ENCODE results near the gene UNC119B.
"Not testable (repeated sequence)": the region's sequence is repeated elsewhere in the genome, so short reads cannot be mapped to it uniquely, and the experiment has no call there.

Gene UNC119B

DNA sequence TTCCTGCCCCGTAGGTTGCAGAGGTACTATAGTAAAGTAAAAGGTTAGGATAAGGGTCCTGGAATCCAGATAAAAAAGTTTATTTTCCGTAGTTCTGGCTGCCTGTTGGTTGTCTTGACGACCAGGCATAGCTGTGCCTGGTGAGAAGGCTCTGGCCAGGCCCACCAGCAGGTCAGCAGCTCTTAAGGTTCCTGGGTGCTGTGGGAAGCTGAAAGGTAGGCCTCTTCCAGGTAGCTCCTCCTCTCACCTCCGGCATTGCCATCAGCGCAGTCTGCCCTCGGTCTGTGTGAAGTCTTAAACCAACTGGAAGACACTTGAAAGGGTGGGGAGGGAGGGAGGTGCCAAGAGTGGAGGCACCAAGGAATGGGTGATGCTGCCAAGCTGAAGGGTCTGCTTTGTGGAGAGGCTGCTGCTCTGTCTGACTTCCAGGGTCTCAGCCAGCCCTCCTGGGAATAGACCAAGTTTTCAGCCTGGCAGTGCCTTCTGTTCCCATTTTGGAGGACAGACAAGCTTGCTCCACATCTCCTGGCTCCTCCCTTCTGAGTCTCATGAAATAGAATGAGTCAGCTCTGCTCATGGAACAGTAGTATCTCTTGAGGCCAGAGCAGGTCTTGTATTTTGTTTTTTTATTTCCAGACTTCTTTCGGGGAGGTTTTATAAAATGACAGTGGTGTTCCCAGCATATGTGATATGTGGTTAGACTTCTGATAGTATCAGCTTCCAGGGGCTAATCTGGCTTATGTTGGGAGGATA, 10.2 kb downstream of the UNC119B start:
- DNase-seq, result no peak

DNA sequence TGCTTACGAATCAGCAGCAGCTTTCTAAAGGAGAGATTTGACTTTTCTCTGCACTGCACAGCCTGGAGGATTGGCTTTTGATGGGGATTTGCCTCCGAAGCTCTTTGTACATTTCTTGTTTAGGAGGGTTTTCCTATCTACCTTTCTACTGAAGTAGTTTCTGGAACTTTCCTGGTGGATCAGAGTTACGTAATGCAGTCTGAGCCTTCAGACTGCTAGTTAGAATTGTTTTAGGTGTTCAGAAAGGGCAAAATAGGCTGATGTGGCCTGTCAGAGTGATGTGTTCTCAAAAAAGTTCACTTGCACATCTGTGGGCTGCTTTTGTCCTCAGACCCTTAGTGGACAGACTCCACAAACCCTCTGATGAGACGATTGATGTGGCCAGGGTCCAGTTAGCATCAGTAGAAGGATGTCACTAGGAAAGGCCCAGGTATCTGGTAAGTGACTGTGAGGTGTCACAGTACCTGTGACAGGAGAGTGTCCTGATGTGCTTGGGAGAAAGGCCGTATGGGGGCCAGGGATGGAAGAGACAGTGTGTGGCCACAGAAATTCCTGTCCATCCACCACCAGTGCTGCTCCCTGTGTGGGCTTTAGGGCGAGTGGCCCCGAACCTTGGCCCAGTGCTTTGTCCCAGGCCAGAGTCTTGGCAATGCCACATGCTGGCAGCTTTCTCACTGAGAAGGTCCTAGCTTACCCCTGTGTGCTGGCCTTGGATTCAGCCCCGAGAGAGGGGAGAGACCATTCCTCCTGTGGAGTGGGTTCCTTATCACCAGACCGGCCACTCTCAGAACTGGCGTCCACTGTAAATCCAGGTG, 10.9 kb downstream of the UNC119B start:
- DNase-seq, result no peak

GRCh38 chr12:120721866-120722265, 11.6 kb downstream of the UNC119B start:
- DNase-seq, result no peak

- no peak for DNase-seq
These were observed 12.5 kb downstream of the UNC119B start for GRCh38 chr12:120722784-120723183.

DNA sequence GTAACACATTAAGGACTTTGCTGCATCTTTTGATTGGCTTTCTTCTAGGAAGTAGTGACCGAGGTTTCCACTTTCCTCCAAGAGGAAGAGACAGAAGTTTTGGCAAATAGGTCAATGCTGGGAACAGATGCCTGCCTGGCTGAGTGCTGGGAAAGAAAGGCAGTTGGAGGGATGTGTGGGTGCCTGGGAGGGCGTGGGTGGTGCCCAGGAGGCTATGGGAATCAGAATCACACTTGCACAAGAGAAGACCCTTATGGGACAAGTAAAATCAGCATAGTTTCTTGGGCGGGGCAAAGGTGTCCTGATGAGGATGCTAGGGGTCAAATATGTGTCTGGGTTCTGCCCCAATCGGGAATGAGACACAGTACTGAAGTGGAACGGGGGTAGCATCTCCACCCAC, 14.5 kb downstream of the UNC119B start:
- DNase-seq, result no peak

DNA sequence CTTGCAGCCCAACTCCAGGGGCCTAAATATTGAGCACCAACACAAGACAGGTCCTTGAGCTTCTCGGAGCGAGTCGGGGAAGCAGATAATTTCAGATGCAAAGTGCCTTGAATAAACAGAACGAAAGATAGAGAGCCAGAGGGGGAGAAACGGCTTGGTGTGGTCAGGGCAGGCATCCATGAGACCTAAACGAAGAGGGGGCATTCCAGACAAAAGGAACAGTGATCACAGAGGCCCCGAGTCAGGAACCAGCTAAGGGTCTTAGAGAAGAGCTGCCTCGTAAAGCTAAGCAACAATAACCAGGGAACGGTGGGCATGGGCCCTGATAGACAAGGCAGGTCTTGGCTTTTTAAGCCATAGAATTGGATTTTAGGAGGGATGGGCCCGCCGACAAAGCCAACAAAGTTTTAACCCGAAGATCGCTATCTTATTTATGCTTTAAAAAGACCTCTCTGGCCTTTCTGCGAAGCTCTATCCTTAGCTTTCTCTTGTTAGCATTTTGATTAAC, 14.9 kb downstream of the UNC119B start:
- DNase-seq, result peak; percentile 61

- peak; percentile 75 for DNase-seq
These were observed 15.6 kb downstream of the UNC119B start, which contains the start of gene ACADS for GRCh38 chr12:120725659-120726509. Gene ACADS, plus strand, starts transcription at chr12:120725826. Its CDS starts 60 bp downstream, at chr12:120725886.

DNA sequence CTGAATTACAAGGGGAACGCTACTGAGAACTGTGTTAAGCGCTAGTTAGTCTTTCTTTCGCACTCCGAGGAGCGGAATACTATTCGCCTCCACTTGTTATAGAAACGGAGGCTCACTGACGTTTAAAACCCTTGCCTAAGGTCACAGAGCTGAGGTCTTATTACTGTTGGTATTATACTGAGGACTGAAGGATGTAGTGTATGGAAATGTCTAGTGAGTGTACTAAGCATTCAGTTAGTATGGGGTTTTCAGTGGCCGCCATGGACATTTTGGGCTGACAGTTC, 16.2 kb downstream of the UNC119B start:
- no peak for DNase-seq

DNA sequence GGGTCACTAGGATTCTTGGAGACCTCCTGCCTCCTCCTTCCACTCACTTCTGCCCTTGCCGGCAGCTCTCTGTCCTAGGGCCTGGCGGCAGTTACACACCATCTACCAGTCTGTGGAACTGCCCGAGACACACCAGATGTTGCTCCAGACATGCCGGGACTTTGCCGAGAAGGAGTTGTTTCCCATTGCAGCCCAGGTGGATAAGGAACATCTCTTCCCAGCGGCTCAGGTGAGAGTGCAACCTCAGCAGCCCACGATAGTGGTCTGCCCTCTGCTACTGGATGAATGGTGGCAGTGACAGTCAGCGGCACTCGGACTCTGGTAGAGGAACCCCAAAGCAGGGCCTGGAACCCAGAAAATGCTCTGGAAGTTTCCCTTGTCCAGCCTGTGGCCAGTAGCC, 16.7 kb downstream of the UNC119B start:
- DNase-seq, result no peak

DNA sequence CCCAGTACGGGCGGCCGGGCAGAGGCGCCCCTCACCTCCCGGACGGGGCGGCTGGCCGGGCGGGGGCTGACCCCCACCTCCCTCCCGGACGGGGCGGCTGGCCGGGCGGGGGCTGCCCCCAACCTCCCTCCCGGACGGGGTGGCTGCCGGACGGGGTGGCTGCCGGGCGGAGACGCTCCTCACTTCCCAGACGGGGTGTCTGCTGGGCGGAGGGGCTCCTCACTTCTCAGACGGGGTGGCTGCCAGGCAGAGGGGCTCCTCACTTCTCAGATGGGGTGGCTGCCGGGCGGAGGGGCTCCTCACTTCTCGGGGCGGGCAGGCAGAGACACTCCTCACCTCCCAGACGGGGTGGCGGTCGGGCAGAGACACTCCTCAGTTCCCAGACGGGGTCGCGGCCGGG, 21.9 kb downstream of the UNC119B start:
- not testable (repeated sequence) for DNase-seq

DNA sequence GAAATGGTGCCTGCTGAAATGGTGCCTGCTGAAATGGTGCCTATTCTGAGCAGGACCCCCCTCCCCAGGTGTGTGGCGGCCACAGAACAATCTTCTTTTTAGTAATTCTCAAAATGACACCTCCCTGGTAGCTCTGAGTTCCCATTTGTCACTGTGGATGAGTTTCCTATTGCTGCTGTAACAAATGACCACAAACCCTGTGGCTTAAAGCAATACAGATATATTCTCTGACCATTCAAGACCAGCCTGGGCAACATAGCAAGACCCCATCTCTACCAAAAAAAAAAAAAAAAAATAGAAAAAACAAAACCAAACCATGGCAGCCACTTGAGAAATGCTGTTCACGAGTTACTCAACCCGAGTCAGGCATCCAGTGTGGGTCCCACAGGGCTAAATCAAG, 23.3 kb downstream of the UNC119B start:
- no peak for DNase-seq

DNA sequence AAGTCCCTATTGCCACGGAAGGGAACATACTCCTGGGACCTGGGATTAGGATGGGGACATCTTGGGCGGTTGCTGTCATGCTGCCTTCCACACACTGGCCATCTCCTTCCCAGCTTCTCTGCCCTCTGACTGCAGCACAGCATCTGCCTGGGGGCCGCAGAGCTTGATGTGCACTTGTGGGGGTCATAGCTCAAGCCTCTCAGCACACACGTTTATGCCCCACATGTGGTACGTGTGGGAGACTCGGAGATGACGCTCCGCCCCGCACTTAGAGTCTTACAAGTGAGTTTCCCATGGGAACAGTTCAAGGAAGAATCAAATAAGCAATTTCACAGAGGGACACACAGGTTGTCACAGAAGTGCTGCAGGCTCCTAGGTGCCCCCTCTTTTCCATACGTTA, 24.0 kb downstream of the UNC119B start:
- no peak for DNase-seq

GRCh38 chr12:120735181-120735580, 24.9 kb downstream of the UNC119B start:
- DNase-seq, result no peak

GRCh38 chr12:120736404-120737331, 26.4 kb downstream of the UNC119B start:
- no peak for DNase-seq

GRCh38 chr12:120737557-120738251, 27.4 kb downstream of the UNC119B start:
- no peak for DNase-seq

GRCh38 chr12:120738252-120739030, 28.2 kb downstream of the UNC119B start:
- DNase-seq, result no peak

DNA sequence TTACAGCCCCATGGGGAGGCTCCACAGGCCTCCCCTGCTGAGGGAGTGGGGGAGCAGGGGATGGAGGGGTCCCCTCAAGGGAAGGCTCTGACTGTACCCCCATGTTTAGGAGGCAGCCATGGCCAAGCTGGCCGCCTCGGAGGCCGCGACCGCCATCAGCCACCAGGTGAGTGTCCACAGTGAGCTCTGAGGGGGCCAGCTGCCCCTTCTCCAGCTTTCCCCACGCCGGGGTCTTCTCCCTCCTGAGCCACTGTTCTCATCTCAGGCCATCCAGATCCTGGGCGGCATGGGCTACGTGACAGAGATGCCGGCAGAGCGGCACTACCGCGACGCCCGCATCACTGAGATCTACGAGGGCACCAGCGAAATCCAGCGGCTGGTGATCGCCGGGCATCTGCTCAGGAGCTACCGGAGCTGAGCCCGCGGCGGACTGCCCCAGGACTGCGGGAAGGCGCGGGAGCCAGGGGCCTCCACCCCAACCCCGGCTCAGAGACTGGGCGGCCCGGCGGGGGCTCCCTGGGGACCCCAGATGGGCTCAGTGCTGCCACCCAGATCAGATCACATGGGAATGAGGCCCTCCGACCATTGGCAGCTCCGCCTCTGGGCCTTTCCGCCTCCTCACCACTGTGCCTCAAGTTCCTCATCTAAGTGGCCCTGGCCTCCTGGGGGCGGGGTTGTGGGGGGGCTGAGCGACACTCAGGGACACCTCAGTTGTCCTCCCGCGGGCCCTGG, 28.9 kb downstream of the UNC119B start:
- DNase-seq, result no peak

DNA sequence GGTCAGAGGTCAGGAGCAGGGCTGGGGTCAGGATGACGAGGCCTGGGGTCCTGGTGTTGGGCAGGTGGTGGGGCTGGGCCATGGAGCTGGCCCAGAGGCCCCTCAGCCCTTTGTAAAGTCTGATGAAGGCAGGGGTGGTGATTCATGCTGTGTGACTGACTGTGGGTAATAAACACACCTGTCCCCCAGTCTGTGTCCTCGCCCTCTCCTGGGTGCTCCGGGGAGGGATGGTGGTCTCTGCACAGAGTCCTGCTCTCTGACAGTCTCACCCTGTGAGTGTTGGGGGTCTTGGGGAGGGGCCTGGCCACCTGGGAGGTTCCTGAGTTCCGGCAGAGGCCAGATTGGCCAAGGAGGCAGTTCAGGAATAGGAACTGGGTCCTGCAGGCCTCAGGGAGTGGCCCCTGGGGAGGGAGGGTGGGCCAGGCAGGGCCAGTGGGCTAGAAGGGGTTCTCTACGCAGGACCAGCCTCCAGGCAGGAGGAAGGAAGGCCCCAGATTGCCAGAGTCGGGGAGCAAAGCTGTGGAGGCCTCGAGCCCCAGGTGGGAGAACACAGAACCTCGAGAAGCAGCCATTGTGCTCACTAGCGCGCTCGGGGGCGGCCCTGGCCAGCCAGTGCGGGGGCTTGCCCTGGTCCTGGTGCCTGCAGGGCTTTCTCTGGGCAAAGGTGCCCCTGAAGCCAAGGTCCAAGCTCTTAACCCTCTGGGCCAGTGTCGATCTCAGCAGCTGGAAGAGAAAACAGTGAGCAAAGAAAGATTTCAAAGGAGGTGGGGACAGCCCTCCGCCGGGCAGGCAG, 29.8 kb downstream of the UNC119B start:
- DNase-seq, result no peak

DNA sequence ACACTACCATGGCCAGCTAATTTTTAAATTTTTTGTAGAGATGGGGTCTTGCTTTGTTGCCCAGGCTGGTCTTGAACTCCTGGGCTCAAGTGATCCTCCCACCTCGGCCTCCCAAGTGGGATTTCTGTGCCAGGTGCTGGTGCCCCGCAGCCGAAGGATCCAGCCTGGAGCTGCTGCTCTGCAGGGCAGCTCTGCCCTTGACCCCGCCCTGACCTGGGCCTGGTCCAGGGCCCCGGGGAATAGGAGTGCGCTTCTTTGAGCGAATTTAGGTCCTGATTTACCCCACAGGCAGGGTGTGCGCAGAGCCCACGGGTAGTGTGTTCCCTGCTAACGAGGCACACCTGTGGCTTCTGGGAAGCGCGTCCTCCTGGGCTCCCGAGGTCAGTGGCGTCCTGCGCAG, 30.6 kb downstream of the UNC119B start:
- no peak for DNase-seq
